ENCODE measurements around the gene CFLAR. TPM values are rescaled to one million over a fixed set of nuclear protein-coding genes. Genes with fewer than 3 reads are reported as not detected.

The CFLAR gene
- polyA plus RNA-seq, 1 experiment: 28.8 TPM

DNA sequence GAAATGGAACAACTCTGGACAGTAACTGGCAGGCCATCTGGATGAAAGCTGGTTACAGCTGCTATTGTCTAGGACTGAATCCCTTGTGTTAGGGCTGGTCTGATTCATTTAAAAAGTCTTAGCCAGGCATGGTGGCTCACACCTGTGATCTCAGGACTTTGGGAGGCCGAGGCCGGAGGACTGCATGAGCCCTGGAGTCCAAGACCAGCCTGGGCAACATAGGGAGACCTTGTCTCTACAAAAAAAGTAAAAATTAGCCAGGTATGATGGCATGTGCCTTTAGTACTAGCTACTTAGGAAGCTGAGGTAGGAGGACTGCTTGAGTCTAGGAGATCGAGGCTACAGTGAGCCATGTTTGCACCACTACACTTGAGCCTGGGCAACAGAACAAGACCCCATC, 15.5 kb upstream of the CFLAR start:
- Histone ChIP-seq H3K4me3 (ENCODE audit: low read depth, low read length) (no peak overlapping the region), H3K27me3 (ENCODE audit: control insufficient read depth, insufficient read depth, low read length) (no peaks in the 10 kb centered on the region), H3K36me3 (ENCODE audit: control insufficient read depth, insufficient read depth, low read length) (no peaks in the 10 kb centered on the region)
- POLR2A ChIA-PET: no interaction called here
- CTCF ChIA-PET: interaction anchor here (1.3 kb wide), 1 partner anchor 32 kb away, joined by 3 read pairs; no protein-coding TSS in a partner anchor
- TF ChIP-seq, protein P1, sequence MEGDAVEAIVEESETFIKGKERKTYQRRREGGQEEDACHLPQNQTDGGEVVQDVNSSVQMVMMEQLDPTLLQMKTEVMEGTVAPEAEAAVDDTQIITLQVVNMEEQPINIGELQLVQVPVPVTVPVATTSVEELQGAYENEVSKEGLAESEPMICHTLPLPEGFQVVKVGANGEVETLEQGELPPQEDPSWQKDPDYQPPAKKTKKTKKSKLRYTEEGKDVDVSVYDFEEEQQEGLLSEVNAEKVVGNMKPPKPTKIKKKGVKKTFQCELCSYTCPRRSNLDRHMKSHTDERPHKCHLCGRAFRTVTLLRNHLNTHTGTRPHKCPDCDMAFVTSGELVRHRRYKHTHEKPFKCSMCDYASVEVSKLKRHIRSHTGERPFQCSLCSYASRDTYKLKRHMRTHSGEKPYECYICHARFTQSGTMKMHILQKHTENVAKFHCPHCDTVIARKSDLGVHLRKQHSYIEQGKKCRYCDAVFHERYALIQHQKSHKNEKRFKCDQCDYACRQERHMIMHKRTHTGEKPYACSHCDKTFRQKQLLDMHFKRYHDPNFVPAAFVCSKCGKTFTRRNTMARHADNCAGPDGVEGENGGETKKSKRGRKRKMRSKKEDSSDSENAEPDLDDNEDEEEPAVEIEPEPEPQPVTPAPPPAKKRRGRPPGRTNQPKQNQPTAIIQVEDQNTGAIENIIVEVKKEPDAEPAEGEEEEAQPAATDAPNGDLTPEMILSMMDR (IDR thresholded peaks at IDR 0.05; ENCODE audit: insufficient read depth, low read depth, low read length): no peak
- DNase-seq (ENCODE audit: low read depth): no peak

DNA sequence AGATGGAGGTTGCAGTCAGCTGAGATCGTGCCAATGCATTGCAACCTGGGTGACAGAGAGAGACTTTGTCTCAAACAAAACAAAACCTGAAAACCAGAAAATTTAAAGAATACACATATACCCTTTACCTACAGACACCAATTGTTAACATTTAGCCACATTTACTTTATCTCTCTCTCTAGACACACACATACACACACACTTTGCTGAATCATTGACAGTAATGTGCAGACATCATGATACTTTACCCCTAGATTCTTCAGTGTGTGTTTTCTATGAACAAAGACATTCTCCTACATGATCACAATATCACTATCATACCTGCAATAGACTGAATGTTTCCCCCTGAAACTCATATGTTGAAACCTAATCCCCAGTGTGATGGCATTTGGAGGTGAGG, 10.2 kb upstream of the CFLAR start:
- DNase-seq (ENCODE audit: low read depth): no peak
- Histone ChIP-seq H3K27me3 (ENCODE audit: control insufficient read depth, insufficient read depth, low read length) (no peaks in the 10 kb centered on the region), H3K4me3 (ENCODE audit: low read depth, low read length) (no peak overlapping the region), H3K36me3 (ENCODE audit: control insufficient read depth, insufficient read depth, low read length) (no peaks in the 10 kb centered on the region)
- POLR2A ChIA-PET: no interaction called here
- TF ChIP-seq, protein P1 (IDR thresholded peaks at IDR 0.05; ENCODE audit: insufficient read depth, low read depth, low read length): no peak
- CTCF ChIA-PET: interaction anchor here (1.1 kb wide), 1 partner anchor 11 kb away, joined by 3 read pairs; no protein-coding TSS in a partner anchor

DNA sequence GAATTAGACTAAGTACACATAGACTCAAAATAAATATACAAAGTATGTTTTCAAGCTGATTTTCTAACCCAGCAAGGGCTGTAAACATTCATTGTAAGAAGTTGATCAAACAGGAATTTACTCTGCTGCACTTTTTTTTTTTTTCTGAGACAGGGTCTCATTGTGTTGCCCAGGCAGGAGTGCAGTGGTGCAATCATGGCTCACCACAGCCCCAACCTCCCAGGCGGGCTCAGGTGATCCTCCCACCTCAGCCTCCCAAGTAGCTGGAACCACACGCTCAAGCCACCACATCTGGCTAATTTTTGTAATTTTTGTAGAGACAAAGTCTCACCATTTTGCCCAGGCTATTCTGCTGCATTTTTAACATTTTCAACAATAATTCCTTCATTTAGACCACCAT, 8.3 kb upstream of the CFLAR start:
- TF ChIP-seq, protein P1 (IDR thresholded peaks at IDR 0.05; ENCODE audit: insufficient read depth, low read depth, low read length): no peak
- Histone ChIP-seq H3K4me3 (ENCODE audit: low read depth, low read length) (no peak overlapping the region), H3K27me3 (ENCODE audit: control insufficient read depth, insufficient read depth, low read length) (no peaks in the 10 kb centered on the region), H3K36me3 (ENCODE audit: control insufficient read depth, insufficient read depth, low read length) (no peaks in the 10 kb centered on the region)
- POLR2A ChIA-PET: no interaction called here
- CTCF ChIA-PET: interaction anchor here (1.2 to 1.5 kb wide), 2 partner anchors 50 to 204 kb away, joined by 3 read pairs; no protein-coding TSS in a partner anchor
- no peak for DNase-seq (ENCODE audit: low read depth)

DNA sequence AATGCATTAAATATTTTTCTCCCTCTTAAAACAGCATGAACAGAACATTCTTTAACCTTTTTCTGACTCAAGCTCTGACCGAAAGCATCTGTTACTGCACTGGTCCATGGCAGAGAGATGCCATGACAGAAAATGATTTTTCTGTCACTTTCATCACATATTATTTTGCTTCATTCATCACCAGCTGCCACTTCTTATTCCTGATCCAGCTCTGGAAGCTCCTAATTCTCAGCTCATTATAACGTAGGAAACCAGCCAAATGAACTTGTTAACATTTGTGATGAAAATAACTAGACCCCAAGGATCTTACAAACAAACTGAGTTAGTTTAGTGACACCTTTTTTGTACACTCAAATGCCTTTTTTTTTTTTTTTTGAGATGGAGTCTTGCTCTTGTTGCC, 7.6 kb upstream of the CFLAR start:
- TF ChIP-seq, protein P1 (IDR thresholded peaks at IDR 0.05; ENCODE audit: insufficient read depth, low read depth, low read length): no peak
- ChIA-PET CTCF (interaction anchor here (1.2 to 1.5 kb wide), 2 partner anchors 49 to 205 kb away, joined by 3 read pairs; no protein-coding TSS in a partner anchor), POLR2A (no interaction called here)
- Histone ChIP-seq H3K36me3 (ENCODE audit: control insufficient read depth, insufficient read depth, low read length) (no peaks in the 10 kb centered on the region), H3K4me3 (ENCODE audit: low read depth, low read length) (no peak overlapping the region), H3K27me3 (ENCODE audit: control insufficient read depth, insufficient read depth, low read length) (no peaks in the 10 kb centered on the region)
- DNase-seq (ENCODE audit: low read depth): no peak

DNA sequence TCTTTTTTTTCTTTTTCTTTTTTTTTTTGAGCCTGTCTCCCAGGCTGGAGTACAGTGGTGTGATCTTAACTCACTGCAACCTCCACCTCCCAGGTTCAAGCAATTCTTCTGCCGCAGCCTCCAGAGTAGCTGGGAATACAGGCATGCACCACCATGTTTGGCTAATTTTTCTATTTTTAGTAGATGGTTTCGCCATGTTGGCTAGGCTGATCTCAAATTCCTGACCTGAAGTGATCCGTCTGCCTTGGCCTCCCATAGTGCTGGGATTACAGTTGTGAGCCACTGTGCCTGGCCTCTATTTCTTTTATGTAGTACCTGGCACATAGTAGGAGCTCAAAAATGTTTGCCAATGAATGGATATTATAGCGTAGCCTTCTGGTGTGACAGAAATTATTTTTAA, 6.8 kb upstream of the CFLAR start:
- ChIA-PET CTCF (no interaction called here), POLR2A (no interaction called here)
- no peak for DNase-seq (ENCODE audit: low read depth)
- H3K36me3 ChIP-seq (ENCODE audit: control insufficient read depth, insufficient read depth, low read length): no peaks in the 10 kb centered on the region
- no peak overlapping the region for H3K4me3 ChIP-seq (ENCODE audit: low read depth, low read length)
- H3K27me3 ChIP-seq (ENCODE audit: control insufficient read depth, insufficient read depth, low read length): no peaks in the 10 kb centered on the region
- TF ChIP-seq, protein P1 (IDR thresholded peaks at IDR 0.05; ENCODE audit: insufficient read depth, low read depth, low read length): no peak

All from BJ (cell line).